Osteoblast (primary cell): ENCODE measurements around the gene HTR2A. TPM values are rescaled to one million over a fixed set of nuclear protein-coding genes. Genes with fewer than 3 reads are reported as not detected.

Source experiments
- DNase-seq: peaks from one replicate; pipeline ENCODE4 v3.0.0; 2011; ENCODE audit warnings: low spot score, mixed read lengths; ENCODE audit not compliant: insufficient read length; ENCODE audit errors: missing footprints
- H2AFZ ChIP-seq: 2 replicates; pipeline ENCODE4 v1.6.0; 2011; ENCODE audit warnings: mild to moderate bottlenecking, low read length
- H3K27ac ChIP-seq: 2 replicates; pipeline ENCODE4 v1.5.1; 2011; ENCODE audit warnings: mild to moderate bottlenecking, low read depth, low read length, moderate library complexity
- H3K27me3 ChIP-seq: 2 replicates; pipeline ENCODE4 v1.6.0; 2012; ENCODE audit warnings: mild to moderate bottlenecking, control low read depth, inconsistent platforms, low read length, moderate library complexity; ENCODE audit not compliant: insufficient read depth
- H3K36me3 ChIP-seq: 2 replicates; pipeline ENCODE4 v1.5.1; 2011; ENCODE audit warnings: mild to moderate bottlenecking, low read length, control low read depth, moderate library complexity; ENCODE audit not compliant: insufficient read depth
- H3K4me1 ChIP-seq: 2 replicates; pipeline ENCODE4 v1.5.1; 2011; ENCODE audit warnings: mild to moderate bottlenecking, low read length, control low read depth, moderate library complexity; ENCODE audit not compliant: insufficient read depth
- H3K4me2 ChIP-seq: 2 replicates; pipeline ENCODE4 v1.6.0; 2011; ENCODE audit warnings: mild to moderate bottlenecking, low read length; ENCODE audit not compliant: insufficient read depth
- H3K4me3 ChIP-seq: fragments of 200-600 bp; sonication (generic); 3 replicates; pipeline ENCODE4 v1.5.1; 2012; ENCODE audit warnings: mild to moderate bottlenecking, low read length, inconsistent platforms; ENCODE audit not compliant: insufficient read depth
- H3K79me2 ChIP-seq: 2 replicates; pipeline ENCODE4 v1.6.0; 2012; ENCODE audit warnings: mild to moderate bottlenecking, low read length, control low read depth, inconsistent platforms; ENCODE audit not compliant: insufficient read depth
- H3K9me3 ChIP-seq: 2 replicates; pipeline ENCODE4 v1.5.1; 2011; ENCODE audit warnings: low read depth, low read length, control low read depth
- H4K20me1 ChIP-seq: 2 replicates; pipeline ENCODE4 v1.6.0; 2012; ENCODE audit warnings: mild to moderate bottlenecking, low read length, control low read depth; ENCODE audit not compliant: insufficient read depth
- CTCF ChIP-seq: IDR thresholded peaks from 2 replicates; pipeline ENCODE4 v1.5.1; 2011; ENCODE audit warnings: mild to moderate bottlenecking, low read depth, low read length, moderate library complexity; ENCODE audit errors: extremely low read depth
- total RNA-seq: library from RNA; depleted of rRNA; stranded (reverse); fragments of >200 nt; gene quantifications from 2 replicates; pipeline ENCODE4 v1.2.3, GENCODE V29; 2012

Gene HTR2A
- total RNA-seq, 1 donor: under 0.01 TPM

- TF ChIP-seq CTCF: no peak
- DNase-seq: no peak
- H3K4me2 ChIP-seq: no peak overlapping the region
Measured at GRCh38 chr13:46858776-46859175, 38.1 kb downstream of the HTR2A start.

GRCh38 chr13:46858163-46858562 is 38.7 kb downstream of the HTR2A start:
- Histone ChIP-seq H3K27ac (no peak overlapping the region), H3K9me3 (no peaks in the 10 kb centered on the region), H3K4me3 (no peak overlapping the region), H3K79me2 (no peaks in the 10 kb centered on the region), H3K4me2 (no peak overlapping the region), H3K4me1 (no peaks in the 10 kb centered on the region), H2AFZ (no peak overlapping the region), H4K20me1 (no peaks in the 10 kb centered on the region), H3K36me3 (no peaks in the 10 kb centered on the region), H3K27me3 (peaks cover 21% of the 10 kb centered on the region)
- no peak for TF ChIP-seq CTCF
- DNase-seq: no peak

More at GRCh38 chr13:46858776-46859175, 38.1 kb downstream of the HTR2A start:
- no peak overlapping the region for H2AFZ ChIP-seq
- no peak overlapping the region for H3K4me3 ChIP-seq
- H3K36me3 ChIP-seq: no peaks in the 10 kb centered on the region
- no peaks in the 10 kb centered on the region for H4K20me1 ChIP-seq
- H3K79me2 ChIP-seq: no peaks in the 10 kb centered on the region
- H3K27me3 ChIP-seq: peaks cover 18% of the 10 kb centered on the region
- no peaks in the 10 kb centered on the region for H3K4me1 ChIP-seq
- H3K27ac ChIP-seq: no peak overlapping the region
- no peaks in the 10 kb centered on the region for H3K9me3 ChIP-seq

- H4K20me1 ChIP-seq: no peaks in the 10 kb centered on the region
- H3K27ac ChIP-seq: no peak overlapping the region
- H3K4me1 ChIP-seq: no peaks in the 10 kb centered on the region
- H3K36me3 ChIP-seq: no peaks in the 10 kb centered on the region
- no peak overlapping the region for H3K4me3 ChIP-seq
- no peak overlapping the region for H2AFZ ChIP-seq
- DNase-seq: no peak
- no peaks in the 10 kb centered on the region for H3K79me2 ChIP-seq
- peaks cover 30% of the 10 kb centered on the region for H3K27me3 ChIP-seq
- TF ChIP-seq CTCF: no peak
- H3K9me3 ChIP-seq: no peaks in the 10 kb centered on the region
- H3K4me2 ChIP-seq: no peak overlapping the region
Measured at GRCh38 chr13:46855664-46856063, 41.2 kb downstream of the HTR2A start.

GRCh38 chr13:46855166-46855565 is 41.7 kb downstream of the HTR2A start:
- Histone ChIP-seq H4K20me1 (no peaks in the 10 kb centered on the region), H3K36me3 (no peaks in the 10 kb centered on the region), H3K4me3 (no peak overlapping the region), H3K27ac (no peak overlapping the region), H3K4me2 (no peak overlapping the region), H3K9me3 (no peaks in the 10 kb centered on the region), H2AFZ (no peak overlapping the region), H3K27me3 (peaks cover 30% of the 10 kb centered on the region), H3K4me1 (no peaks in the 10 kb centered on the region), H3K79me2 (no peaks in the 10 kb centered on the region)
- no peak for TF ChIP-seq CTCF
- no peak for DNase-seq
